IMR-90 (cell line): ENCODE measurements around the gene NPIPB6. TPM values are rescaled to one million over a fixed set of nuclear protein-coding genes. Genes with fewer than 3 reads are reported as not detected.

Experiments used
- ATAC-seq: fragments of 200-7000 bp; cut with Tn5 transposase; 2 replicates; pipeline ENCODE4 v1.9.1; 2020; ENCODE audit warnings: low read depth, mild to moderate bottlenecking, moderate library complexity
- BruUV-seq: library from RNA; stranded (reverse); fragments of 400-500 nt; replicated peaks from 2 replicates; lab custom pipeline; 2021; lab: Mats Ljungman, UMichigan
- CTCF ChIA-PET: fragments of 300-600 bp; formaldehyde crosslinking; extraction: SDS; loops from one replicate; lab custom pipeline; 2021; ENCODE audit warnings: antibody characterized with exemption; lab: Yijun Ruan, JAX
- POLR2A ChIA-PET: fragments of 300-600 bp; sonication (Branson Sonifier 250); formaldehyde crosslinking; loops from one replicate; lab custom pipeline; 2022; ENCODE audit warnings: antibody characterized with exemption; ENCODE audit not compliant: unreplicated experiment; lab: Charles Lee
- DNase-seq: peaks from one replicate; pipeline ENCODE4 v3.0.0; 2013
- H2AFZ ChIP-seq: replicated peaks from 2 replicates; pipeline ENCODE3; 2013; ENCODE audit warnings: low read length, mild to moderate bottlenecking; ENCODE audit not compliant: poor library complexity
- H2AK5ac ChIP-seq: 2 replicates; pipeline ENCODE4 v1.6.1; 2013; ENCODE audit warnings: low read depth, low read length, inconsistent platforms
- H2AK9ac ChIP-seq: replicated peaks from 2 replicates; pipeline ENCODE3; 2013; ENCODE audit warnings: mild to moderate bottlenecking, low read depth, low read length, moderate library complexity; ENCODE audit not compliant: poor library complexity
- H2BK120ac ChIP-seq: 2 replicates; pipeline ENCODE4 v1.6.1; 2013; ENCODE audit warnings: low read depth, low read length, inconsistent platforms
- H2BK15ac ChIP-seq: 3 replicates; pipeline ENCODE4 v1.6.1; 2013; ENCODE audit warnings: low read depth, low read length, inconsistent platforms
- H2BK20ac ChIP-seq: 2 replicates; pipeline ENCODE4 v1.6.1; 2013; ENCODE audit warnings: low read depth, mild to moderate bottlenecking, inconsistent platforms, low read length, moderate library complexity
- H2BK5ac ChIP-seq: 2 replicates; pipeline ENCODE4 v1.6.1; 2013; ENCODE audit warnings: mild to moderate bottlenecking, low read depth, low read length, inconsistent platforms; ENCODE audit not compliant: poor library complexity, severe bottlenecking
- H3K14ac ChIP-seq: replicated peaks from 2 replicates; pipeline ENCODE4 v1.6.1; 2013; ENCODE audit warnings: low read depth, low read length, inconsistent platforms
- H3K18ac ChIP-seq: 2 replicates; pipeline ENCODE4 v1.6.1; 2013; ENCODE audit warnings: low read depth, low read length, control low read depth
- H3K23ac ChIP-seq: 2 replicates; pipeline ENCODE4 v1.6.1; 2013; ENCODE audit warnings: low read depth, low read length, inconsistent platforms
- H3K27ac ChIP-seq: 2 replicates; pipeline ENCODE4 v1.5.1; 2013; ENCODE audit warnings: mild to moderate bottlenecking, control low read depth, low read length; ENCODE audit not compliant: insufficient read depth
- H3K27me3 ChIP-seq: 2 replicates; pipeline ENCODE4 v1.6.1; 2013; ENCODE audit warnings: low read length; ENCODE audit not compliant: control insufficient read depth, insufficient read depth
- H3K36me3 ChIP-seq: 2 replicates; pipeline ENCODE4 v1.6.1; 2013; ENCODE audit warnings: low read length, mixed read lengths; ENCODE audit not compliant: control insufficient read depth, insufficient read depth
- H3K4ac ChIP-seq: 2 replicates; pipeline ENCODE4 v1.6.1; 2013; ENCODE audit warnings: low read depth, low read length, inconsistent platforms
- H3K4me1 ChIP-seq: 2 replicates; pipeline ENCODE4 v1.6.1; 2013; ENCODE audit warnings: low read length, mixed read lengths; ENCODE audit not compliant: control insufficient read depth, insufficient read depth
- H3K4me2 ChIP-seq: 2 replicates; pipeline ENCODE4 v1.6.1; 2013; ENCODE audit warnings: low read depth, mild to moderate bottlenecking, control low read depth, low read length, moderate library complexity
- H3K4me3 ChIP-seq: 2 replicates; pipeline ENCODE4 v1.5.1; 2013; ENCODE audit warnings: low read depth, mild to moderate bottlenecking, control low read depth, low read length, moderate library complexity; ENCODE audit not compliant: insufficient read depth
- H3K56ac ChIP-seq: 2 replicates; pipeline ENCODE4 v1.6.1; 2013; ENCODE audit warnings: low read length, inconsistent platforms; ENCODE audit not compliant: insufficient read depth; ENCODE audit errors: extremely low read depth
- H3K79me1 ChIP-seq, 2 experiments: 2 replicates each; pipeline ENCODE4 v1.6.1; 2013; ENCODE audit warnings: low read length in 2 of 2, inconsistent platforms in 1 of 2, low read depth in 1 of 2
- H3K9ac ChIP-seq: 2 replicates; pipeline ENCODE4 v1.6.1; 2013; ENCODE audit warnings: low read depth, low read length, control low read depth
- H3K9me1 ChIP-seq: 2 replicates; pipeline ENCODE4 v1.6.1; 2013; ENCODE audit warnings: low read length, inconsistent platforms; ENCODE audit not compliant: insufficient read depth
- H3K9me3 ChIP-seq: 2 replicates; pipeline ENCODE4 v1.6.1; 2013; ENCODE audit warnings: low read length; ENCODE audit not compliant: control insufficient read depth, insufficient read depth
- H4K20me1 ChIP-seq: 2 replicates; pipeline ENCODE4 v1.6.1; 2013; ENCODE audit warnings: low read length, inconsistent platforms; ENCODE audit not compliant: insufficient read depth
- H4K5ac ChIP-seq: 2 replicates; pipeline ENCODE4 v1.6.1; 2013; ENCODE audit warnings: mild to moderate bottlenecking, low read depth, low read length, control low read depth
- H4K8ac ChIP-seq, 2 experiments: 2 replicates each; pipeline ENCODE4 v1.6.1; 2013; ENCODE audit warnings: low read depth in 2 of 2, low read length in 2 of 2, control low read depth in 1 of 2, inconsistent platforms in 1 of 2
- H4K91ac ChIP-seq: 2 replicates; pipeline ENCODE4 v1.6.1; 2013; ENCODE audit warnings: low read depth, low read length, inconsistent platforms; ENCODE audit not compliant: insufficient read depth
- BHLHE40 ChIP-seq: fragments of 150-350 bp; IDR thresholded peaks from 2 replicates; pipeline ENCODE4 v1.6.1; 2016; ENCODE audit warnings: mild to moderate bottlenecking, low read depth, low read length
- CEBPB ChIP-seq: IDR thresholded peaks from 2 replicates; pipeline ENCODE4 v1.6.1; 2012; ENCODE audit warnings: low read depth, low read length, improper control_type of control experiment
- CHD1 ChIP-seq: IDR thresholded peaks from 2 replicates; pipeline ENCODE4 v1.6.1; 2012; ENCODE audit warnings: low read depth, low read length, improper control_type of control experiment
- FOS ChIP-seq: fragments of 150-350 bp; IDR thresholded peaks from 2 replicates; pipeline ENCODE4 v1.6.1; 2016; ENCODE audit warnings: low read depth, low read length
- MAFK ChIP-seq: IDR thresholded peaks from 2 replicates; pipeline ENCODE4 v1.6.1; 2012; ENCODE audit warnings: low read depth, low read length, improper control_type of control experiment
- MXI1 ChIP-seq: IDR thresholded peaks from 2 replicates; pipeline ENCODE4 v1.6.1; 2012; ENCODE audit warnings: low read depth, mild to moderate bottlenecking, low read length, moderate library complexity, borderline replicate concordance
- NFE2L2 ChIP-seq: fragments of 150-350 bp; IDR thresholded peaks from 2 replicates; pipeline ENCODE4 v1.6.1; 2016; ENCODE audit warnings: low read depth, mild to moderate bottlenecking, low read length
- RAD21 ChIP-seq: IDR thresholded peaks from 2 replicates; pipeline ENCODE4 v1.6.1; 2012; ENCODE audit warnings: low read length, improper control_type of control experiment
- RCOR1 ChIP-seq: IDR thresholded peaks from 2 replicates; pipeline ENCODE4 v1.6.1; 2012; ENCODE audit warnings: mild to moderate bottlenecking, low read length, improper control_type of control experiment; ENCODE audit not compliant: insufficient replicate concordance
- WGBS, 2 experiments: methylation state at CpG; one replicate each; pipeline versions ENCODE4 v1.1.5 to v1.1.7; 2013; ENCODE audit warnings: missing lambda C conversion rate in 2 of 2; ENCODE audit not compliant: insufficient read length in 1 of 2; ENCODE audit errors: extremely low coverage in 2 of 2; 5-methylcytosine and 5-hydroxymethylcytosine counted together
- dilution Hi-C: fragments of 300-500 bp; cut with HindIII; formaldehyde crosslinking; loops from one replicate; pipeline ENCODE4 v1.14.3; 2018; ENCODE audit warnings: low sequenced_read_pairs; ENCODE audit not compliant: unreplicated experiment
- in situ Hi-C: fragments of 300-500 bp; cut with MboI; formaldehyde crosslinking; loops from 3 replicates; pipeline ENCODE4 v1.14.3; 2019; ENCODE audit warnings: low sequenced_read_pairs, inconsistent platforms, mixed read lengths
- intact Hi-C: fragments of 100-400 bp; cut with micrococcal nuclease; formaldehyde crosslinking; loops from 2 replicates; pipeline ENCODE4 v1.10.0; 2022
- polyA plus RNA-seq, 3 experiments: library from polyadenylated mRNA; depleted of rRNA; stranded (reverse); fragments of >200 nt; gene quantifications; 2 replicates each; pipeline ENCODE4 v1.2.3, GENCODE V29; 2012; ENCODE audit warnings: low replicate concordance in 1 of 3
- total RNA-seq: library from RNA; depleted of rRNA; stranded (reverse); fragments of >200 nt; gene quantifications from 2 replicates; pipeline ENCODE4 v1.2.3, GENCODE V29; 2012
- TF ChIP-seq, protein P1 (sequence below): fragments of 150-350 bp; IDR thresholded peaks from 2 replicates; pipeline ENCODE4 v1.6.1; 2016; ENCODE audit warnings: low read depth, mild to moderate bottlenecking, low read length, moderate library complexity, borderline replicate concordance
- TF ChIP-seq, protein P2 (sequence below): conservative IDR thresholded peaks from 2 replicates; pipeline ENCODE4 v1.5.1; 2012; ENCODE audit warnings: mild to moderate bottlenecking, low read depth, low read length, improper control_type of control experiment
- TF ChIP-seq, protein P3 (sequence below): fragments of 150-350 bp; IDR thresholded peaks from 2 replicates; pipeline ENCODE4 v1.6.1; 2017; ENCODE audit warnings: mild to moderate bottlenecking, antibody characterized with exemption, low read length, low read depth

Gene NPIPB6
- total and polyA plus RNA-seq, 2 of the 4 experiments (the other 2 are of a cell fraction): 0.18 to 0.19 TPM

GRCh38 chr16:28300327-28300726 lies 63.0 kb downstream of the NPIPB6 start:
- Histone ChIP-seq H4K5ac (no peak overlapping the region), H4K91ac (no peak overlapping the region), H2BK120ac (no peak overlapping the region), H3K4me1 (no peaks in the 10 kb centered on the region), H3K23ac (no peak overlapping the region), H3K79me1 (no peaks in the 10 kb centered on the region), H2BK20ac (no peak overlapping the region), H4K20me1 (no peaks in the 10 kb centered on the region), H3K9me3 (no peaks in the 10 kb centered on the region), H2BK5ac (no peak overlapping the region), H2AK5ac (no peak overlapping the region), H3K4me2 (no peak overlapping the region), H3K9ac (no peak overlapping the region), H2AFZ (no peak overlapping the region), H3K9me1 (no peaks in the 10 kb centered on the region), H3K14ac (no peak overlapping the region), H3K4me3 (no peak overlapping the region), H3K36me3 (no peaks in the 10 kb centered on the region), H3K4ac (no peak overlapping the region), H3K18ac (no peak overlapping the region), H2BK15ac (no peak overlapping the region), H4K8ac (no peak overlapping the region), H3K56ac (no peak overlapping the region), H3K27me3 (peaks cover 15% of the 10 kb centered on the region), H3K27ac (no peak overlapping the region), H2AK9ac (no peak overlapping the region)
- POLR2A ChIA-PET: no interaction called here
- no CpG with 5 or more reads among the region's 5 CpGs for WGBS, 2 experiments
- BruUV-seq: no TSS peak
- in situ Hi-C loops: no loop called here
- no peak for TF ChIP-seq MAFK
- TF ChIP-seq, protein P1, sequence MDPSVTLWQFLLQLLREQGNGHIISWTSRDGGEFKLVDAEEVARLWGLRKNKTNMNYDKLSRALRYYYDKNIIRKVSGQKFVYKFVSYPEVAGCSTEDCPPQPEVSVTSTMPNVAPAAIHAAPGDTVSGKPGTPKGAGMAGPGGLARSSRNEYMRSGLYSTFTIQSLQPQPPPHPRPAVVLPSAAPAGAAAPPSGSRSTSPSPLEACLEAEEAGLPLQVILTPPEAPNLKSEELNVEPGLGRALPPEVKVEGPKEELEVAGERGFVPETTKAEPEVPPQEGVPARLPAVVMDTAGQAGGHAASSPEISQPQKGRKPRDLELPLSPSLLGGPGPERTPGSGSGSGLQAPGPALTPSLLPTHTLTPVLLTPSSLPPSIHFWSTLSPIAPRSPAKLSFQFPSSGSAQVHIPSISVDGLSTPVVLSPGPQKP: no peak
- no peak for TF ChIP-seq BHLHE40
- no peak for TF ChIP-seq MXI1
- TF ChIP-seq, protein P2, sequence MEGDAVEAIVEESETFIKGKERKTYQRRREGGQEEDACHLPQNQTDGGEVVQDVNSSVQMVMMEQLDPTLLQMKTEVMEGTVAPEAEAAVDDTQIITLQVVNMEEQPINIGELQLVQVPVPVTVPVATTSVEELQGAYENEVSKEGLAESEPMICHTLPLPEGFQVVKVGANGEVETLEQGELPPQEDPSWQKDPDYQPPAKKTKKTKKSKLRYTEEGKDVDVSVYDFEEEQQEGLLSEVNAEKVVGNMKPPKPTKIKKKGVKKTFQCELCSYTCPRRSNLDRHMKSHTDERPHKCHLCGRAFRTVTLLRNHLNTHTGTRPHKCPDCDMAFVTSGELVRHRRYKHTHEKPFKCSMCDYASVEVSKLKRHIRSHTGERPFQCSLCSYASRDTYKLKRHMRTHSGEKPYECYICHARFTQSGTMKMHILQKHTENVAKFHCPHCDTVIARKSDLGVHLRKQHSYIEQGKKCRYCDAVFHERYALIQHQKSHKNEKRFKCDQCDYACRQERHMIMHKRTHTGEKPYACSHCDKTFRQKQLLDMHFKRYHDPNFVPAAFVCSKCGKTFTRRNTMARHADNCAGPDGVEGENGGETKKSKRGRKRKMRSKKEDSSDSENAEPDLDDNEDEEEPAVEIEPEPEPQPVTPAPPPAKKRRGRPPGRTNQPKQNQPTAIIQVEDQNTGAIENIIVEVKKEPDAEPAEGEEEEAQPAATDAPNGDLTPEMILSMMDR: no peak
- TF ChIP-seq FOS: no peak
- TF ChIP-seq NFE2L2: no peak
- no peak for TF ChIP-seq RAD21
- no peak for TF ChIP-seq CEBPB
- TF ChIP-seq CHD1: no peak
- TF ChIP-seq RCOR1: no peak
- TF ChIP-seq, protein P3, sequence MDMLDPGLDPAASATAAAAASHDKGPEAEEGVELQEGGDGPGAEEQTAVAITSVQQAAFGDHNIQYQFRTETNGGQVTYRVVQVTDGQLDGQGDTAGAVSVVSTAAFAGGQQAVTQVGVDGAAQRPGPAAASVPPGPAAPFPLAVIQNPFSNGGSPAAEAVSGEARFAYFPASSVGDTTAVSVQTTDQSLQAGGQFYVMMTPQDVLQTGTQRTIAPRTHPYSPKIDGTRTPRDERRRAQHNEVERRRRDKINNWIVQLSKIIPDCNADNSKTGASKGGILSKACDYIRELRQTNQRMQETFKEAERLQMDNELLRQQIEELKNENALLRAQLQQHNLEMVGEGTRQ: no peak
- ATAC-seq (no peak), DNase-seq (no peak)
- CTCF ChIA-PET: no interaction called here
- dilution Hi-C loops: no loop called here
- intact Hi-C loops: no loop called here
